Heart right ventricle (tissue), 16 donors: ENCODE measurements around the gene SNRNP70. TPM values are rescaled to one million over a fixed set of nuclear protein-coding genes. Genes with fewer than 3 reads are reported as not detected.
"Not testable (repeated sequence)": the region's sequence is repeated elsewhere in the genome, so short reads cannot be mapped to it uniquely, and the experiment has no call there.

ENCODE experiments used
- ATAC-seq, 8 donors: fragments of 200-7000 bp; cut with Tn5 transposase; one replicate each; pipeline ENCODE4 v1.9.1; 2020; ENCODE audit warnings: mild to moderate bottlenecking in 8 of 8, moderate library complexity in 8 of 8, moderate number of reproducible peaks in 1 of 8
- DNase-seq, 2 donors: peaks; one replicate each; pipeline ENCODE4 v3.0.0-alpha.2; 2020
- H3K27ac ChIP-seq, 10 donors: fragments of 200-600 bp; sonication (generic) in 2 of 10; one replicate each; pipeline versions ENCODE4 v1.5.0 to v1.8.0; 2020 to 2022; ENCODE audit warnings: mild to moderate bottlenecking in 3 of 10
- H3K27me3 ChIP-seq, 7 donors: fragments of 200-600 bp; one replicate each; pipeline ENCODE4 v1.8.0; 2021 to 2022; ENCODE audit warnings: mild to moderate bottlenecking in 2 of 7
- H3K36me3 ChIP-seq, 9 donors: fragments of 200-600 bp; sonication (generic) in 1 of 9; one replicate each; pipeline versions ENCODE4 v1.5.0 to v1.8.0; 2020 to 2022; ENCODE audit warnings: mild to moderate bottlenecking in 2 of 9
- H3K4me1 ChIP-seq, 9 donors: fragments of 200-600 bp; sonication (generic) in 1 of 9; one replicate each; pipeline versions ENCODE4 v1.5.0 to v1.8.0; 2020 to 2022; ENCODE audit warnings: mild to moderate bottlenecking in 4 of 9
- H3K4me3 ChIP-seq, 10 donors: fragments of 200-600 bp; sonication (generic) in 2 of 10; one replicate each; pipeline versions ENCODE4 v1.5.0 to v1.8.0; 2020 to 2022; ENCODE audit warnings: mild to moderate bottlenecking in 7 of 10, moderate library complexity in 2 of 10
- H3K9me3 ChIP-seq, 11 donors: fragments of 200-600 bp in 10 of 11; sonication (generic) in 2 of 11; one replicate each; pipeline versions ENCODE4 v1.5.0 to v1.8.0; 2013 to 2022; ENCODE audit warnings: mild to moderate bottlenecking in 2 of 11, control low read depth in 1 of 11, moderate library complexity in 1 of 11
- CTCF ChIP-seq, 9 donors: fragments of 200-600 bp; sonication (generic) in 2 of 9; IDR thresholded peaks; one replicate each; pipeline versions ENCODE4 v1.5.0 to v1.8.0; 2021 to 2022; ENCODE audit warnings: antibody characterized with exemption in 9 of 9, mild to moderate bottlenecking in 5 of 9, moderate library complexity in 1 of 9
- WGBS, 2 donors: extraction: QIAGEN DNeasy Blood & Tissue Kit; methylation state at CpG; one replicate each; pipeline ENCODE4 v1.1.7; 2013; ENCODE audit warnings: inconsistent platforms in 1 of 2; 5-methylcytosine and 5-hydroxymethylcytosine counted together
- intact Hi-C, 10 donors: fragments of 100-400 bp; cut with DNase I; formaldehyde crosslinking; loops; one replicate each; pipeline versions ENCODE4 v1.11.1 to v1.14.2; 2022
- polyA plus RNA-seq, 2 donors: library from polyadenylated mRNA; stranded (reverse); fragments of 200-250 nt; gene quantifications; one replicate each; pipeline ENCODE4 v1.2.3, GENCODE V29; 2013
- total RNA-seq, 10 donors: library from RNA; stranded (reverse); fragmentation: NEBNext Ultra II Directional in 3 of 10; extraction: Animal tissue kit (Norgen Biotek cat#: 25700) in 3 of 10; gene quantifications; one replicate each; pipeline versions ENCODE4 v1.2.1 to v1.2.4, GENCODE V29; 2021 to 2023
- donor health status: Arrhythmogenic right ventricular cardiomyopathy.
- donor health status: ischemic (EF 13 %, LVEDD 7.1; RV severe dilation, severe dysfunction).
- donor health status: healthy with polysubstance abuse.
- donor health status: DM: no; HTN: yes; CAD: no.
- donor health status: DM: no; HTN: no; CAD: no.
- donor health status: ischemic (EF 25% LVEDD 6.9; RV normal size, moderate dysfunction).
- donor health status: ischemic (EF 25% LVEDD 5.7; RV mildly dilated, moderate dysfunction).
- donor health status: healthy.
- donor health status: DM: yes; HTN: yes; CAD: no.
- donor health status: Ischemic cardiomyopathy.
- donor health status: ischemic (EF 35%, LVEDD 5.7; RV mildly dilated, moderate dysfunction).
- donor health status: nonischemic (EF 11% LVEDD 7.7; RV severe dilation, severe dysfunction).
- donor health status: DM: yes; HTN: yes; CAD: no.
- donor health status: PGD.
- donor health status: ischemic (EF 29% LVEDD 5.4; RV normal size, mild dysfunction).
- donor health status: nonischemic (EF 23%, LVEDD 6.1; RV moderate dilation, normal function).

SNRNP70 gene
- total and polyA plus RNA-seq, 12 donors = 75.2 to 330 (median 94.8) TPM

- ATAC-seq = no peak
- no peak overlapping the region for H3K27ac ChIP-seq
Observed at GRCh38 chr19:49125025-49125731, 39.9 kb downstream of the SNRNP70 start.

GRCh38 chr19:49126575-49126974 lies 41.3 kb downstream of the SNRNP70 start:
- H3K27ac ChIP-seq = no peak overlapping the region
- H3K36me3 ChIP-seq = no peaks in the 10 kb centered on the region
- H3K27me3 ChIP-seq = no peaks in the 10 kb centered on the region
- TF ChIP-seq CTCF (IDR thresholded peaks at IDR 0.05) = no peak
- no peak overlapping the region for H3K4me3 ChIP-seq
- 83 to 85% methylated on average over 4 of the region's 4 CpGs for whole genome bisulfite sequencing, 2 donors
- H3K4me1 ChIP-seq = peaks cover 0 to 20% (median 10%) of the 10 kb centered on the region in 9 donors
- intact Hi-C loops = no loop called here
- DNase-seq = no peak
- ATAC-seq = no peak
- no peaks in the 10 kb centered on the region for H3K9me3 ChIP-seq

More at GRCh38 chr19:49125025-49125731, 39.9 kb downstream of the SNRNP70 start:
- no peaks in the 10 kb centered on the region for H3K9me3 ChIP-seq
- H3K36me3 ChIP-seq = no peaks in the 10 kb centered on the region
- 37 to 44% methylated on average over 23 of the region's 23 CpGs for WGBS, 2 donors
- peaks cover 0 to 9% (median 0%) of the 10 kb centered on the region in 7 donors for H3K27me3 ChIP-seq
- intact Hi-C loops = no loop called here
- no peak overlapping the region for H3K4me3 ChIP-seq
- TF ChIP-seq CTCF (IDR thresholded peaks at IDR 0.05) = no peak
- H3K4me1 ChIP-seq = peaks cover 0 to 23% (median 11%) of the 10 kb centered on the region in 9 donors
- peak in 1 of 2 donors; percentile 35 for DNase-seq

- DNase-seq, H3K27me3 ChIP-seq, ATAC-seq, intact Hi-C loops, H3K36me3 ChIP-seq, H3K9me3 ChIP-seq: not testable (repeated sequence)
- Histone ChIP-seq H3K4me3 (peak overlapping the region in 2 of 10 donors; percentile 34 to 35), H3K27ac (peak overlapping the region in 3 of 10 donors; percentile 12 to 58 (median 43)), H3K4me1 (peaks cover 0 to 20% (median 10%) of the 10 kb centered on the region in 9 donors)
- 98 to 99% methylated on average over 12 of the region's 12 CpGs for WGBS, 2 donors
Observed at GRCh38 chr19:49127225-49127624, 42.0 kb downstream of the SNRNP70 start.

- intact Hi-C loops = no loop called here
- Histone ChIP-seq H3K4me3 (peak overlapping the region in 9 of 10 donors; percentile 14 to 42 (median 34)), H3K4me1 (peaks cover 0 to 20% (median 10%) of the 10 kb centered on the region in 9 donors), H3K9me3 (no peaks in the 10 kb centered on the region), H3K27ac (peak overlapping the region in 6 of 10 donors; percentile 12 to 71 (median 50)), H3K36me3 (no peaks in the 10 kb centered on the region), H3K27me3 (no peaks in the 10 kb centered on the region)
- ATAC-seq (peak; percentile 97 to 99 (median 98)), DNase-seq (peak; percentile 97)
- WGBS, 2 donors = 4% methylated on average over 63 of the region's 63 CpGs
- peak in 3 of 9 donors; percentile 24 to 38 (median 34) for TF ChIP-seq CTCF (IDR thresholded peaks at IDR 0.05)
Observed at GRCh38 chr19:49127674-49128544, 42.7 kb downstream of the SNRNP70 start.
